Spleen (tissue), 3 donors: Measurements from ENCODE around the gene RPRD1A.

ENCODE experiments used
- POLR2A ChIP-seq, 3 donors: fragments of 450-650 bp; IDR thresholded peaks; one replicate each; pipeline ENCODE4 v1.5.1; 2017; ENCODE audit warnings: antibody characterized with exemption in 3 of 3, mild to moderate bottlenecking in 1 of 3
- POLR2AphosphoS5 ChIP-seq, 3 donors: sonication (generic); formaldehyde crosslinking; IDR thresholded peaks; one replicate each; pipeline ENCODE4 v1.5.1; 2017; ENCODE audit warnings: antibody characterized with exemption in 3 of 3

DNA sequence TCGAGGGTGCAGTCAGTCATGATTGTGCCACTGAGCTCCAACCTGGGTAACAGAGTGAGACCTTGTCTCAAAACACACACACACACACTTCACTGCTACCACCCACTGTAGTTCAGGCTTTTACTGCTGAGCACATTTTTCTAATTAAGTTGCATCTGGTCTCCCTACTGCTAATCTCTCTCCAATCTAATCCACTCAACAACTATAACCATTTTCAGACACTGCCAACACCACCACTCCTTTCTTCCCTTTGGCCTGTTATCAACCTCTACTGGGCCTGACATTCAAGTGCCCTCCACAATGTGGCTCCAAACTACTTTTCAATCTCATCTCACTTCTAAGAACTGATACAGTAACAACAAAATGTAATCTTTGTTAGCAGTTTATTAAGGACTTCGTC is 50.1 kb downstream of the RPRD1A start:
- TF ChIP-seq POLR2AphosphoS5 (IDR thresholded peaks at IDR 0.05): no peak
- TF ChIP-seq POLR2A (IDR thresholded peaks at IDR 0.05): no peak
